ENCODE results near the gene BBLN.
A peak's percentile ranks its signal among the peaks of the same experiment; 100 is the strongest.

Gene BBLN

DNA sequence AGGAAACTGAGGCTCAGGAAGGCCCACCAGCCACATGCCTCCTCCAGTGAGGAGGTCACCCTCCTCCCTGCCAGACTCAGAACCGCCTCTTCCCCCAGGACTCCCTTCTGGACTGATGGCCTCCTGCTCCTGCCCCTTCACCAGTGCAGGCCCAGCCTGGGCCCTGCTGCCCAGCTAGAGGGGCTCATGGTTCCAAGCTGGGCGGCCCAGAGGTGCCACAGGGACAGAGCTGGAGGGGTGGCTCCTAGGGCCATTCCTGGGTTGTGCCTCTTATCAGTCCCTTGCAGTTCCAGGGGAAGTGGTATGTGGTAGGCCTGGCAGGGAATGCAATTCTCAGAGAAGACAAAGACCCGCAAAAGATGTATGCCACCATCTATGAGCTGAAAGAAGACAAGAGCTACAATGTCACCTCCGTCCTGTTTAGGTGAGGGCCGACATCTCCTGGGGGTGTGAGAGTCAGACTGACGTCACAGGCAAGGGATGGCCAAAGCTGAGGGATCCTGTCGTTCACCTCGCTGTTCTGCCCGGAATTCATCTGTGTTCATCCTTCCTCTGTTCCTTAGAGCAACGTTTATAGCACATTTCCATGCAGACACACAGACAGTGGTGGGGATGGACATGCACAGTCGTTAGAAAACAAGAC, 10.0 kb upstream of the BBLN start:
- no peaks in the 10 kb centered on the region for H3K9me3 Mint-ChIP-seq
- no peaks in the 10 kb centered on the region for H3K4me1 Mint-ChIP-seq
- H3K36me3 Mint-ChIP-seq: no peaks in the 10 kb centered on the region
- H3K27ac Mint-ChIP-seq: no peak overlapping the region
- no peak overlapping the region for H3K4me3 Mint-ChIP-seq
- H3K27me3 Mint-ChIP-seq: no peaks in the 10 kb centered on the region

DNA sequence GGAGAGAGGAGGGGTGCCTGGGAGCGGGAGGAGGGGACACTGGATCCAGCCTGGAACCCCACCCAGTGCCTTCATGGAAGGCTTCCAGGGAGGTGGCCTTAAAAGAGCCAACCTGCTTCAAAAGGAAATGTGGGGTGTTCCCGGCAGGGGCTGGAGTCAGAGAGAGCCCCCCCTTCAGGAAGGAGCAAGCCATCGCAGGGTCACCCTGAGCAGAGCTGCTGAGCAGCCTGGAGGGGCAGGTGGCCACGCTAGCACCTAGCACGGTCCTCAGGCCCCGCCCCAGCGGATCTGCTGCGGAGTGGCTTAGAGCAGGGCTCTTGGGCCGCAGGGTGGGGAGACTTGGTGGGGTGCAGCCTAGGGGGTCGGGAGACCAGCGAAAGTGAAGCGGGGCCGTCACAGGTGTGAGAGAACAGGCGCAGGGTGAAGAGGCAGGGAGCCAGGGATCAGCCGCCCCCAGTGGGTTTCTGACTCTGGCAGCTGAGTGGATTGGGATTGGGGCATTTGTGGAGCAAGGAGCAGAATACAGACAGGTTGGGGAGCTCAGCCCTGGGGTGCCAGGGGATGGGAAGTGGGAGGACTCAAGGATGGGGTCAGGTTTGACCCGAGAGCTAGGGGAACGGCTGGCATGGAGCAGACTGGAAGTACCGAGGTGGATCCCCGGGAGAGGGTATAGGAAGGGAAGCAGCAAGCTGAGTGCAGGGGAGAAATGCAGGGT, 9.3 kb upstream of the BBLN start:
- no peak overlapping the region for H3K4me3 Mint-ChIP-seq
- H3K27ac Mint-ChIP-seq: no peak overlapping the region
- H3K27me3 Mint-ChIP-seq: no peaks in the 10 kb centered on the region
- no peaks in the 10 kb centered on the region for H3K4me1 Mint-ChIP-seq
- H3K9me3 Mint-ChIP-seq: no peaks in the 10 kb centered on the region
- H3K36me3 Mint-ChIP-seq: no peaks in the 10 kb centered on the region

DNA sequence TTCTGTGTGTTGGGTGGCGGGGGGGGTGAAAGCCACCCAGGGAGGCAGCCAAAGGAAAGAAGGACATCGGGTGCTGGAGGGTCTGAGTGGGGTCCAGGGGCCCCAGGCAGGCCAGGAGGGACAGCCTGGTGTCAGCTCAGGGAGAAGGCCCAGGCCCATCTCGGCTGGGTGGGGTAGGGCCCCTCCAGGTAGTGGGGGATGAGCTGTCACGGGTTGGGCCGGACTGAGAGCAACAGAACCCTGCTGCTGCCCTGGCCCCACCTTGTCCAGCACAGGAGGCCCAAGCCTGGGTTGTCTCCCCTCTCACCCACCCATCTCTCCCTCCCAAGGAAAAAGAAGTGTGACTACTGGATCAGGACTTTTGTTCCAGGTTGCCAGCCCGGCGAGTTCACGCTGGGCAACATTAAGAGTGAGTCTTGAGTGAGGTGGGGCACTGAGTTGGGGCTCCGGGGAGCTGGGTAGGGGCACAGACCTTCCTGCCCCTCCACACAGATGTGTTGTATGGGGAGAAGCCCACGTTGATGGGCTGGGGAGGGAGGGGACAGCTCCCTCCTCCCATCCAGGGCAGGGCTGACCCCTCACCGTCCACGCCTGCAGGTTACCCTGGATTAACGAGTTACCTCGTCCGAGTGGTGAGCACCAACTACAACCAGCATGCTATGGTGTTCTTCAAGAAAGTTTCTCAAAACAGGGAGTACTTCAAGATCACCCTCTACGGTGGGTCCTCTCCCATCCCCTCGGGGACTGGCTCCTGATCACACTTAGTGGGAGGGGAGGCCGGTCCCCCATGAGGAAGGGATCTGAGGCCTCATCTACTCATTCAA, 8.5 kb upstream of the BBLN start:
- Mint-ChIP-seq H3K27me3 (no peaks in the 10 kb centered on the region), H3K9me3 (no peaks in the 10 kb centered on the region), H3K4me1 (no peaks in the 10 kb centered on the region), H3K27ac (no peak overlapping the region), H3K4me3 (no peak overlapping the region), H3K36me3 (no peaks in the 10 kb centered on the region)

DNA sequence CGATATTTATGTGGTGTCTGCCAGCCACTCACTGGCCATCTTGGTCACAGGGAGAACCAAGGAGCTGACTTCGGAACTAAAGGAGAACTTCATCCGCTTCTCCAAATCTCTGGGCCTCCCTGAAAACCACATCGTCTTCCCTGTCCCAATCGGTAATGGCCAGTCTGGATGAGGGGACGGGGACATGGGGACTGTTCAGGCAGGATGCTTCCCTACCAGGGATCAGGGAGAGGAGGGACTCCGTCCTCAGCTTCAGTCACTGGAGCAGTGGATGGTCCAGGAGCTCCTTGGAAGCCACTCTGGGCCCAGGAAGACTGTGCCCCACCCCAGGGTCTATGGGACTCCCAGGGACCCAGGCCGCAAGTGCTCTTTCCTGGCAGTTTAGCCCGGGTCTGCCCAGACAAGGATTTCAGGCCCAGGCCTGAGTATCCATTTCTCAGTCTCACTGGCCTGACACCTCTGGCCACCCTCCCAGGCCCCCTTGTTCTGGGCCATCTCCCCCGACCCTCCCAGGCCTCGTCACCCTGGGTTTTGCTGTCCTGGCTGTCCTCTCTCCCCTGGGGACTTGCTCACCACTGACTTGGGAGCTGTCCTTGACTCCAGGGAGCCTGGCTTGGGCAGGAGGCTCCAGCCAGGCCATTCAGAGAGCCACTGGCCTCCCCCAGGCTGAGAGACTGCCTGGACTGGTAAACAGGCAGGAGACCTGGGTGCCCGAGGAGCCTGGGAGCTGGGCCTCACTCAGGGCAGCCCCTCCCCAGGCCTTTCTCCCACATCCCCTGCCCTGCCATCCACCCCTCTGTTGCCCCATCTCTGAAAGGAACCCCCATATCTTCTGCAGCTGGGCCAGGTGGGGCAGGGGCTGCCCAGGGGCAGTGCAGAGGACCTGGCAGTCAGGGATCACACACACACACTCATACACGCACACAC, 7.7 kb upstream of the BBLN start:
- Mint-ChIP-seq H3K27ac (no peak overlapping the region), H3K4me3 (no peak overlapping the region), H3K36me3 (no peaks in the 10 kb centered on the region), H3K9me3 (no peaks in the 10 kb centered on the region), H3K4me1 (no peaks in the 10 kb centered on the region), H3K27me3 (no peaks in the 10 kb centered on the region)

DNA sequence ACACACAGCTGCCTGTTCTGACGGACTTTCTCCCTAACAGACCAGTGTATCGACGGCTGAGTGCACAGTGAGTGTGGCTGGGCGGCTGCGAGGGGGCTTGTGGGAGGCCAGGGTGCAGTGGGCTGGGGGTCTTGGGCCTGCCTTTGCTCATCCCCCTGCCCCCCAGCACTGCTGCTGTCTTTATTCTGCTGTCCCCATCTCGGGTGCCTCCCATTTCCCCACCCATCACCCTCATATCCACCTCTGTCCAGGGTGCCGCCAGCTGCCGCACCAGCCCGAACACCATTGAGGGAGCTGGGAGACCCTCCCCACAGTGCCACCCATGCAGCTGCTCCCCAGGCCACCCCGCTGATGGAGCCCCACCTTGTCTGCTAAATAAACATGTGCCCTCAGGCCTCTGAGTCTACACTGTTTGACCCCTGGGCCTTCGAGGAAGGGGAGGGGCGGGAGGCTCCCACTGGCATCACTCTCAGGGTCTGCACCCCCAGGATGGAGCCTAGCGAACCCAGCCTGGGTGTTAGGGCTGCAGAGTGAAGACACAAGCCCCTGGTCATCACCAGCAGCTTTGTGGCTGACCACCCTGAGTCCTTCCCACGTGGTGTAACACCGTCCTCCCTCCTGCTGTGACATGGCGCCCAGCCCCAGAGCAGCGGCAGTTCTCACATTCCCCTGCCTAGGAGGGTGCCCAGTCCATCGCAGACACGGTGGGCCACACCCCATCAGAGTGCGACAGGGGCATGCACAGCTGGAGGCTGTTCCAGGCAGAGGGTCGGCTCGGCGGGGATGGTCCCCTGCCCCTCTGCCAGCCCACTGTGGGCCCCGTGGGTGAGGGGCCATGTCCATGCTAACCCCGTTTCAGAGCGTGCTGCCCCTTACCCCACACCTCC, 6.8 kb upstream of the BBLN start:
- no peaks in the 10 kb centered on the region for H3K9me3 Mint-ChIP-seq
- H3K27ac Mint-ChIP-seq: no peak overlapping the region
- no peak overlapping the region for H3K4me3 Mint-ChIP-seq
- no peaks in the 10 kb centered on the region for H3K36me3 Mint-ChIP-seq
- no peaks in the 10 kb centered on the region for H3K4me1 Mint-ChIP-seq
- H3K27me3 Mint-ChIP-seq: no peaks in the 10 kb centered on the region

DNA sequence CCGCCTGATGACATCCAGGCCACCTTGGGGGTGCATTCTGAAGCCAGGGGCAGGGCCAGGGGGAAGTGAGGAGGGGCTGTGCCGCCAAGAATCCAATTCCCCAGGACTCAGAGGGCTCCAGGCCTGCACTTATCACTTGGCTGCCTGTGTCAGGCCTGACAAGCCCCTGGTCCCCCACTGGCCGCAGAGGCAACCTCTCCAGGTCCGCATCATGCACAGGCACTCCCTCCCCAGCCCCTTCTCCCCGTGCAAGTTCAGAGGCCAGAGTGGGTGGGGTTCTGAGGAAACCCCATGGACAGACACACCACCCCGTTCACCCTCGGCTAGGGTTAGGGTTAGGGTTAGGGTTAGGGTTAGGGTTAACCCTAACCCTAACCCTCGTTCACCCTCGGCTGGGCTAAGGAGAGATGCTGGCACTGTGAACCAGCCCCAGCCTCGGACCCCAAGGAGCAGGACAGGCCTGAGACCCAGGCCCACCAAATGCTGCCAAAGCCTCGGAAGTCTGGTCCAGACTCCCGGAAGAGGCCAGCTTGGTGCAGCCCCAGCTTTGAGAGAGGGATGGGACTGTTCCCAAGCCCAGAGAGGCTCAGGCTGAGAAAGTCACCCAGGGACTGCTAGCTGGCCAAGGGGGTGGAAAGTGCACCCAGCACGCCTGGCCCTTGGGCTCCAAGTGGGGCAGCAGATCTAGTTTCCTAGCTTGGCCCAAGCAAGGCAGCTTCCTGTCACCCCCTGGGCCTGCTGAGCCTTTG, 5.9 kb upstream of the BBLN start:
- Mint-ChIP-seq H3K9me3 (no peaks in the 10 kb centered on the region), H3K4me1 (peaks cover under 1% of the 10 kb centered on the region), H3K4me3 (no peak overlapping the region), H3K36me3 (no peaks in the 10 kb centered on the region), H3K27me3 (no peaks in the 10 kb centered on the region), H3K27ac (no peak overlapping the region)

DNA sequence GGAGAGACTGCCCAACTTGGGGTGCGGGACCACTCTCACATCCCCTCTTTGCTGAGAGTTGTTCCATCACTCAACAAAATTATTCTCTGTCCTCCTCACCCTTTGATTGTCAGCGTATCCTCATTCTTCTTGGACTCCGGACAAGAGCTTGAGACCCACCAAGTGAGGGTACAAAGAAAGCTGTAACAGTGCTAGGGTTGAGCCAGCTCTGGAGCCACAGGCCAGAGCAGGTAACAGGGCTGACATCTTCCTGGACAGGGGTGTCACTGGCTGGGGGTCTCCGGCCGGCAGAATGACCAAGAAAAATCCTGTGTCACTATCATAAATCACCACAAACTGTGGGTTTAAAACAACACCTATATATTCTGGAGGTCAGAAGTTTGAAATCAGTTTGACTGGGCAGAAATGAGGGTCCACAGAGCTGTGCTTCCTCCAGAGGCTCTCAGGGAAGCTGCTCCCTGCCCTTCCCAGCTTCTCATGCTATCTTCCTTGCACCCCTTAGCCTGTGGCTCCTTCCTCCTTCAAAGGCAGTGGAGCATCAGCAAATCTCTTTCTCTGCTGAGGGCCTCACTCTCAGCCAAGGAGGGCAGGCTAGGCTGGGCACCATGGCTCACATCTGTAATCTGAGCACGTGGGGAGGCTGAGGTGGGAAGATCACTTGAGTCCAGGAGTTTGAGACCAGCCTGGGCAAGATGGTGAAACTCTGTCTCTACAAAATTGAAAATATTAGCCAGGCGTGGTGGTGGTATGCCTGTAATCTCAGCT, 4.1 kb upstream of the BBLN start:
- Mint-ChIP-seq H3K36me3 (no peaks in the 10 kb centered on the region), H3K4me1 (peaks cover 6% of the 10 kb centered on the region), H3K9me3 (no peaks in the 10 kb centered on the region), H3K4me3 (no peak overlapping the region), H3K27me3 (no peaks in the 10 kb centered on the region), H3K27ac (no peak overlapping the region)

DNA sequence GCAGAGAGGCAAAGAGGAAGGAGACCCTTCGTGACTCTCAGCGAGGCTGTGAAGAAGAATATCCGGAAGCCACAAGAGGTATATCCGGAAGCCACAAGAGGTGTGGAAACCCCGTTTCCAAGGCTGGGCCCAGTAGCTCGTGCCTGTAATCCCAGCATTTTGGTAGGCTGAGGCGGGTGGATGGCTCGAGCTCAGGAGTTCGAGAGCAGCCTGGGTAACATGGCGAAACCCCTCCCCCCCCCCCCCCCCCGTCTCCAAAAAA, 612 bp upstream of the BBLN start:
- Mint-ChIP-seq H3K27ac (peak overlapping the region; percentile 88), H3K27me3 (no peaks in the 10 kb centered on the region), H3K4me3 (peak overlapping the region; percentile 79), H3K36me3 (peaks cover 2% of the 10 kb centered on the region), H3K9me3 (no peaks in the 10 kb centered on the region), H3K4me1 (peaks cover 21% of the 10 kb centered on the region)

DNA sequence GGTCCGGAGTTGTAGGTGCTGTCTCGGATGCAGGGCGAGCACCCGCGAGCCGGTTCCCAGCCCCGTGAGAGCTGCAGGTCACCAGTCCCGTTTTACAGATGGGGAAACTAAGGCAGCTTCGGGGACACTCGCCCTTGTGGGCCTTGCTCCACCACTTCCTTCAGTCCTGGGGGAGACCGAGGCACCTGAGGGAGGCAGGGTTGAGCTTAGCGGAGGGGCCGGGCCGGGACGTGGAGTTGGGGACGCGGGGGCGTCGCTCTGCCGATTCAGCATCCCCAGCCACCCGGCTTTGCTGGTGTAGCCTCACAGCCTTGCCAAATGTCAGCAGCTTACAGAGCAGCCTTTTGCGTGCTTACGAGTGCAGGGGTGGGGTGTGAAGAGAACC, 530 bp downstream of the BBLN start:
- Mint-ChIP-seq H3K27ac (no peak overlapping the region), H3K4me3 (peak overlapping the region; percentile 80), H3K4me1 (peaks cover 21% of the 10 kb centered on the region), H3K9me3 (no peaks in the 10 kb centered on the region), H3K27me3 (no peaks in the 10 kb centered on the region), H3K36me3 (peaks cover 2% of the 10 kb centered on the region)

DNA sequence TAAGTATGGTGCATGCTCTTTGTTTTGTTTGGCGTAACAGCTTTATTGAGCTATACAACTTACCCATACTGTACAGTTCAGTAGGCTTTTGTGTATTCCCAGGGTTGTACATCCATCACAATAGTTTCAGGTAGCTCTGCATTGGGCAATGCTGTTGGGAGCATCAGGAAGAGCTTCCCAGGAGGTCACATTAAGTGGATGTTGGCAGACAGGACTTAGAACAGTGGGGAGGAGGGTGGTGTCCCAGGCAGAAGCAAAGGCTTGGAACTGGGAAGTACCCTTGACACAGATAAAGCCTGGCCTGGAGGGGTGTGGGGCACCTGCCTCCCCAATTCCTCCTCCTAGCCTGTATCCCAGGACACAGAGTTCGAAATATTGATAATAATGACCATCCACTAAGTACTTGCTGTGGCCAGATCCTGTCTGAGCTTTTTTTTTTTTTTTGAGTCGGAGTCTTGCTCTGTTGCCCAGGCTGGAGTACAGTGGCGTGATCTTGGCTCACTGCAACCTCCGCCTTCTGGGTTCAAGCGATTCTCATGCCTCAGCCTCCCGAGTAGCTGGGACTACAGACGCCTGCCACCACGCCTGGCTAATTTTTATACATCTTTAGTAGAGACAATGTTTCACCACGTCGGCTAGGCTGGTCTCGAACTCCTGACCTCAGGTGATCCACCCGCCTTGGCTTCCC, 1.3 kb downstream of the BBLN start:
- no peak overlapping the region for H3K27ac Mint-ChIP-seq
- H3K4me3 Mint-ChIP-seq: peak overlapping the region; percentile 80
- H3K36me3 Mint-ChIP-seq: peaks cover 2% of the 10 kb centered on the region
- no peaks in the 10 kb centered on the region for H3K9me3 Mint-ChIP-seq
- peaks cover 21% of the 10 kb centered on the region for H3K4me1 Mint-ChIP-seq
- H3K27me3 Mint-ChIP-seq: no peaks in the 10 kb centered on the region

DNA sequence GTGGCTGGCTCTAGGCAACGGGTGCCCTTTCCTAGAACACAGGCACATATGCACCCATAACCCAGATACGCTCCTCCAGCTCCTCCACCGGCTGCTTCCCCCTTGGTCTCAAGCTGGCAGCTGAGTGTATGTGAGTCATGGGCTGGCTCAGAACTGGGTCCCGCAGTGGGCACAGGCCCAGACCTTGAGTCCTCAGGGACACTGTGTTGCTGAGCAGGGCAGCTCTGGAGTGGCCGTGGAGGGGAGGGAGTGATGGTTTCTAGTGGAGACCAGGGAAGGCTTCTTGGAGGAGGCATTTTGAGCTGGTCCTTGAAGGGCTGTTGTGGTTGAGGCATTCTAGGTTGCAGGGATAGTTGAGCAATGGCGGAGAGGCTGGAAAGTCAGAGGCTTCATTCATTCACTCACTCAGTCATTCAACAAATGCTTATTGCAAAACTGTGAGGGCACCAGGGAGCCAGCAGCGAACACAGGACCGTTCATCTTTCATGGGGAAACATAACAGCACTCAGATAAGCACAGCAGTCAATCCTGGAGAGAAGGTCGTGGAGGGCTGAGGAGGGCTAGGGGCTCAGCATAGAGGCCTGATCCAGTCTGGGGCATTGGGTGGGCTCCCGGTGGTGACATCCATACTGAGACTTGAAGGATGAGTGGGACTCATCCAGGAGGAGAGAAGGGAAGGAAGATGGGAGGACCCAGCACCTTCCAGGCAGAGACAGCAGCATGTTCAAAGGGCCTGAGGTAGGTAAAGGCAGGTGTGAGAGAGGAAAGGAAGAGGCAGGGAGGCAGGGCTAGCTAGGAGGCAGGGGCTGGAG, 2.4 kb downstream of the BBLN start:
- peak overlapping the region; percentile 80 for H3K27ac Mint-ChIP-seq
- H3K9me3 Mint-ChIP-seq: no peaks in the 10 kb centered on the region
- H3K27me3 Mint-ChIP-seq: no peaks in the 10 kb centered on the region
- H3K36me3 Mint-ChIP-seq: peaks cover 5% of the 10 kb centered on the region
- peak overlapping the region; percentile 54 for H3K4me3 Mint-ChIP-seq
- peaks cover 21% of the 10 kb centered on the region for H3K4me1 Mint-ChIP-seq

DNA sequence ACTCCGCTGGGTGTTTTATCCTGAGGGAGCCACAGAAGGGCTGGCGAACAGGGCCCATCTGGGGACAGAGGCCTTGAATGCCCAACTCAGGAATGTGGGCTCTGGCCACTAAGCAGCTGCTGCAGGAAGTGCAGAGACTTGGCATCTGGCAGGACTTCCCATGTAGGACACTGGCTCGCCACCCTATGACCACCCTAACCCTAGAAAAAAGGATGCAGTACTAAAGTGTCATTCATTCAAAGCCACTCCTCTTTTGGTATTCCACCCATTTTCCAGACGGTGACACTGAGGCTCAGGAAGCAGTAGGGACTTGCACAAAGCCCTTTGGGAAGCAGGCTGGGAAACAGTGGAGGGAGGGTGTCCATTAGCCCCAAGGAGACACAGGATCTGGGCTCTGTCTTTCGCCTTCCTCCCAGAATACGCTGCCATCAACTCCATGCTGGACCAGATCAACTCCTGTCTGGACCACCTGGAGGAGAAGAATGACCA, 3.0 kb downstream of the BBLN start:
- H3K27me3 Mint-ChIP-seq: no peaks in the 10 kb centered on the region
- no peaks in the 10 kb centered on the region for H3K9me3 Mint-ChIP-seq
- peaks cover 5% of the 10 kb centered on the region for H3K36me3 Mint-ChIP-seq
- H3K27ac Mint-ChIP-seq: no peak overlapping the region
- H3K4me1 Mint-ChIP-seq: peaks cover 21% of the 10 kb centered on the region
- no peak overlapping the region for H3K4me3 Mint-ChIP-seq

Measured in activated naive CD4-positive, alpha-beta T cell treated with anti-CD3 and anti-CD28 coated beads, Interleukin-2, amount 50 U/mL, for 24 hours (primary cell).